HG03442 (cell line): Measurements from ENCODE around the gene TEX36.
"Not testable (repeated sequence)": the region's sequence is repeated elsewhere in the genome, so short reads cannot be mapped to it uniquely, and the experiment has no call there.

Experiments used
- ATAC-seq: cut with Tn5 transposase; IDR thresholded peaks from one replicate; pipeline ENCODE4 v1.9.1; 2021; ENCODE audit warnings: mild to moderate bottlenecking, moderate library complexity; ENCODE audit not compliant: unreplicated experiment

Gene TEX36

DNA sequence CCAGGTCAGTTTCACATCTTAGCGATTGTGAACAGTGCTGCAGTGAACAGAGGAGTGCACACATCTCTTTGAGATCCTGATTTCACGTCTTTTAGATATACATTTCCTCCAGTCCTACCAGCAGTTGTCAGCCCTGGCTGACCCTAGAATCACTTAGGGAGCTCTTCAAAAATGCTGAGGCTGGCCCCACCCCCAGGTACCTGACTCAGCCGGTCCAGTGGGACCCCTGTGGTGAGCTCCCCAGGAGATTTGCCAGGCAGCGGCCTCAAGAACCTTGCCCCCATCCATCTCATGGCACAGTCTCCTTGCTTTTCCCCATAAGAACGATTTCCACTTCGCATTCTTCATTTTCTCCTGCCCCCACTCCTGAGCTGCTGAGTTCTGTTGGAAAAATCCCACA lies 45.5 kb downstream of the TEX36 start:
- no peak for ATAC-seq

DNA sequence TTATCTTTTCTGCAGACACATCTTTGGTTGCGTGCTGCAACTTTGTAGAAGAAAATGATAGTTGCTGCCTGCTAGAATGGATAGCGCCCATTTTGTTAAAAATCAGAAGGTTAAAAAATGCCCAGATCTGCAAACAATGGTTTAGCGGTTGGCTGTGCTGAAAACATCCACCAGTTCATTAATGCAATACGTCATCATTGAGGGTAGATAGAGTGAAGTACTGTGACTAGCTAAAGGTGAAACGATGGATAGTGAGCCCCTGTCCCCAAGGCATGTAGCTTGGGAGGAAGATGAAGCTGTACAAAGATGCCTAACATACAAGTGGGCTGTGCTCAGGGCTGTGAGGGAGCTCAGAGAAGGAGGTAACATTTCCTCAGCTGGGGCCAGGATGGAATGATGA lies 48.4 kb downstream of the TEX36 start:
- ATAC-seq: no peak

DNA sequence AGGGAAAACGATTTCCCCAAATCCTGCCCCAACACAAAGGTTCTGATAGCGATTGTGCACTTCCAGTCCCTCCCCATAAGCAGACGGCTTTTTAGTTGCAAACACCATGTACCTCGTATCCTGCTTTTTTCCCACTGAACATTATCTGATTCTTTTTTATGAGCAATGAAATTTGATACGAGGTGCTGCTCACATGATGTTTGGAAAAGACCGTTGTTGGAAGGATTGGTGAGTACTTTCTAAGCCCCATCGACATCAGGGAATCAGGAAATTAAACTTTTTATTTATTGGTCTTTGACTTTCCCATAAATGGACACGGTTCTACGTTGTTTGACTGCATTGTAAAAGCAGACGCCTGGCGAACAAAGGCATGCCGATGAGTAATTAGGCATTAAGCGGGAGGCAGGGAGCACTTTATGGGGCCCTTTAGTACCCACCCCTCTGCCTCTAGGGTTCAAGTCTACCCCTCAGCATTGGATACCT lies 49.4 kb downstream of the TEX36 start:
- ATAC-seq: no peak

DNA sequence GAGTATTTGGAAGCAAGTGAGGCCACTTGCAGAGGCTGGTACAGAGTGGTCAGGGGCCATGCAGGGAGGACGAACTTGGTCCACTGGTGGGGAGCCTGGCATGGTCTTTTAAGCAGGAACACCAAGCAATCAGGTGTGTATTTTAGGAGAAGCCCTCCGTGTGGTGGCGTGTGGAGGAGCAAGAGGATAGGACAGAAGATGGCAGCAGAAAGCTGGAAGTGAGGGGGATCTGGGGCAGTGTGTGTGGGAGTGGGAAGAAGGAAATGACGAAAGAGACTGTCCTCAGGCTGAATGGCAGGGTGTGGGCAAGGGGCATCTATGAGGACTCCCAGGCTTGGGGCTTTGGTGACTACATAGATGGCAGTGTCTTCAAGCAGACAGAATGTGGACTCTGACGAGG lies 51.2 kb downstream of the TEX36 start:
- ATAC-seq: no peak

DNA sequence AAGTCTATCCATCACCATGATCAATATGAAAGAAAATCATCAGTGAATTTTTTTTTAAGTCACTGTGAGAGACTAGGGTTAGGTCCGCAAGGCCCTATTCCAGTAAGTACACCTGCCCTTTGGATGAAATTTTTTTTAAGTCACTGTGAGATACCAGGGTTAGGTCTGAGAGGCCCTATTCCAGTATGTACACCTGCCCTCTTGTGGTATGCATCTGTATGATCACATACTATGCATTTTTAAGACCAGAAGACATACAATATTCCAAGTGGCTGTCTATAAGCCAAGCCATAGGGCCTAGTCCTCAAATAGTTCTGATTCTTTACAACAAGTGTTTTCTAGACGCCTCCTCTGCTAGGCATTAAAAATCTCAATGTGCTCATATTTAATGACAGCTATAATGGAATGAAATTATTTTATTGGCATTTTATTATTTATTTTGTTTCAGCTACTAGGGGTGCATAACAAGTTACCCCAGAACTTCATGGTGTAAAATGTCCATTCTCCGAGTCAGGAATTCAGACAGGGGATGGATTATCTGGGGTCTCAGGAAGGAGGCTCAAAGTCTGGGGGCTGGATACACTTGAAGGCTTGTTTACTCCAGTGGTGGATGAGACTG lies 53.1 kb downstream of the TEX36 start:
- no peak for ATAC-seq

DNA sequence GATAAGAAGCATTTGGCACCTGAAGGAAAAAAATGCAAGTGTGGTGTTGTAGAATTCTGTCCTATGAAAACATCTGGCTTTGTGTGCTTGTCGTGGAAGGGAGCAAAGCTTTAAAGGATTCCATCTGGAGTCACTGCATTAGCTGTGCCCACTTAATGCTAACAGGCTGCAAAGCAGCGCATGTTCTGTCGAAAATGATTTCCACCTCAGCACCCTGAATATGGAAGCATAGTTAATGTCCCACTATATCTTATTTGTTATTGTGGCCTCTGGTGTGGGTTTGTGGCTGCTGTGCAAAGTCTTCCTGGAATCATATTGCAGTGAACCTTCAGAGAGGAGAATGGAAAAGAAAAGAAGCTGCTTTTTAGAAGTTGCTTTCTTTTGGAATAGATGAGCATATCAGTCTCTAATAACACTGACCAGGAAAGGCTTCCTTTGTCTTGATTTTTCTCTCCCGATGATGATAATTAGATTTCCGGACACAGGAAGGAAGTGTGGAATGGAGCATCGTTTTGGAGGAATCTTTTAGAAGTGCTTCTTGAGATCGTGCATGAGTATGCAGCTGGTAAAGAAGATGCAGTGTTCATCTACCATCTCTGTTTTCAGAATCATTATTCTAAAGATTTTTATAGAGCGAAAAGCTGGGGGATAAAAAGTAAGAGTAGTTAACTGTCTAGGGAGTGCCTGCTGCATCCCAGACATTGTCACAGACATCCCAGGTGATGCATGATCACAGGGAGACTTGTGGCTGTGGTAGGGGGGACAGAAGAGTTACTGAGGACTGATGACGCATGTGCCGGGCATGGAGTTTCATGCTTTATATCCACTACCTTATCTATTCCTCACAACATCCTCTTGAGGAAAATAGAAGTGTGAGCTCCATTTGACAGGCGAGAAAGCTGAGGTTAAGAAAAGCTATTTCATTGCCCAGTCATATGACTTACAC lies 54.6 kb downstream of the TEX36 start:
- ATAC-seq: no peak

DNA sequence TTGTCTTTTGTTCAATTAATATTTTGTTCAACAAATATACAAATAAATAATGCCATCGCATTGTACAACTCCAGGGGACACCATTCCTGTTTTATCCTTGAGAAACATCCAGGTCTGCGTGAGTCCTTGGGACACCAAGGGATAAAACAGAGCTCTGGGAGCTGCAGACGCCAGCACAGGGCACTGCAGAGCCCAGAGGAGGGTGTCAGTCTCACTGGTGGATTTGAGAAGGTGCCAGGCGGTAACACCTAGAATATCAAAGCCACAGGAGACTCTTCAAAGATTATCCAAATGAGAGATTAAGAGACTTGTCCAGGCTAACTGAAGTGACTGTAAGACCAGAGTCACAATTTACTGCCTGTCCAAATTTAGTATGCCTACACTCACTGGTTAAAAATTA lies 55.3 kb downstream of the TEX36 start:
- no peak for ATAC-seq

DNA sequence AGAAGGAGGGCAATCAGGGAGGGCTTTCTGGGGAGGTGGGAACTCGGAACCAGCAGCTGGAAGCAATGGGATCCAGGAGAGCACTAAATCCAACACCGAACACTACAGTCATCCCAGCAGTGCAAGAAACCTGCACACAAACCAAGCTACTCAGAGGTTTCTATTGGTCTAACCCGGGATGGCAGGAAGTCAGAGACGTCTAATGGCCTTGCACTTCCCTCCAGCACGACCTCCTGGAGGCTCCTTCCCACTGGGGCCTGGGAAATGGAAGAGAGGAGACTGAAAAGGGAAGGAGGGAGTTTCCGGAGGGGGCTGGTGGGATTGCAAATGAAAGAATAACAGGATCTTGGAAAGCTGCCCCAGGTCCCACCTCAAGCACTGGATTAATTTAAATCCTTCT lies 56.3 kb downstream of the TEX36 start:
- no peak for ATAC-seq

DNA sequence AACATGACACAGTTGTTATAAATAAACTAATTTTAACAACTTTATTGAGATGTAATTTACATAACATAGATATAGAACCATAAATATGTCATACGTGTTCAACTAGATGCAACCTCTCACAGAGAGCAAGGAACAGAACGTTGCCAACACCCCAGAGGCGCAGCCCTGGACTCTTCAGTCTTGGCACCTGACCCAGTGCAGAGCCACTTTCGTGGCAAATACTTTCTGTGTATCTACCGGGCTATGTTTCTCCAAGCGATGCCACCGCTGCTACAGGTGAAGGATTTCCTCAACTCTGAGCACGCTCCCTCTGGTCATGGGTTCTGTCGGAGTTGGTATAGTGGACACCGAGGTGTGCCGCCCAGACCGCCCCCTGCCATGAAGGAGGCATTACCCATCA lies 57.4 kb downstream of the TEX36 start:
- ATAC-seq: no peak

DNA sequence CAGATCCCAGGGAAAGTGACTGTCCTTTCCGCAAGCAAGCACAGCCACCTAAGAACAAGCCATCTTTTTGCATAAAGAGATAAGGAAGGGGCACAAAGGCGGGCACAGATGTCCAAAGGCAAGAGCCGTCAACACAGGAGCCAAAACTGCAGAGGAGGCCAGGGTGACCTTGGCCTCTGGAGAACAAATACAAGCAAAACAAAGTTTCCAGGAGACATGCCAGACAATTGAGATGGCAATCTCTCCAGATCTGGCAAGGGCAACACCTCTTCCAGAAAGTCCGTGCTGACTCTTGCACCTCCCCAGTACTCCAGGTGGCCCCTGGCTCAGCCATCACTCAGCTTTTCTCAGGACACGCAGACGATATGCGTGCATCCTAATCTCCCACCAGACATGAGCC lies 58.2 kb downstream of the TEX36 start:
- no peak for ATAC-seq

DNA sequence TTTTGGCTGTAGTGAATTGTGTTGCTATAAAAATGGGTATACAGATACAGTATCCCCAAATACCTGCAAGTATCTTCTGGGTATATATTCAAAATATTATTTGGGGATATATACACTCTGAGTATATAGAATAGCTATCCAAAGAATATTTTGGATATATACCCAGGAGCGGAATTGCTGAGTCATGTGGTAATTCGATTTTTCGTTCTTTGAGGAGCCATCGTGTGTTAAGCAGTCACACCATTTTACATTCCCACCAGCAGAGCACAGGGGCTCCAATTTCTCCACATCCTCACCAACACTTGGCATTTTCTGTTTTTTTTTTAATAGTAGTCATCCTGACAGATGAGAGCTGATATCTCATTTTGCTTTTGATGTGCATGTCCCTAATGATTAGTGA lies 61.9 kb downstream of the TEX36 start:
- no peak for ATAC-seq

DNA sequence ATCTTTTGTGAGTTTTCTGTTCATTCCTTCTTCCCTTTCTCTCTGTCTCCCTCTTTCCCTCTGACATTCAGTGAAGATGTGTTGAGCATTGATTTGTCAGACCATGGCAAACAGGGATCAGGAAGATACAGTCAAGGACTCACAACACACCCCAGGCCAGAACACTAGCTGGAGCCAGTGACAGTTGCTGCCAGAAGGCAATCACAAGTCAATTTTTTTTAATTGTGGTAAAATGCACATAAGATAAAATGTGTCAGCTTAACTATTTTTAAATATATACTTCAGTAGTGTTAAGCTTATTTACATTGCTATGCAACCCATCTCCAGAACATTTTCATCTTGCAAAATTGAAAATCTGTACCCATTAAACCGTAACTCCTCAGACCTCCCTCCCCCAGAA lies 62.6 kb downstream of the TEX36 start:
- no peak for ATAC-seq

DNA sequence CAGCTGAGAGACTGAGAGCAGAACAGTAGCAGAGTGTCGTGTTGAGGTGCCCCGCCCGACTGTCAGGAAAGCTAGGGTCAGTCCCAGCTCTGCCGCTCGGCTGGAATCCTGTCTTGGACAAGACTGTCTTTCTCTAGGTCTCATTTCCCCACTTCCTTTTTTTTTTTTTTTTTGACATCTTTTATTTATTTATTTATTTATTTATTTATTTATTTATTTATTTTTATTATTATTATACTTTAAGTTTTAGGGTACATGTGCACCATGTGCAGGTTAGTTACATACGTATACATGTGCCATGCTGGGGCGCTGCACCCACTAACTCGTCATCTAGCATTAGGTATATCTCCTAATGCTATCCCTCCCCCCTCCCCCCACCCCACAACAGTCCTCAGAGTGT lies 69.9 kb downstream of the TEX36 start:
- not testable (repeated sequence) for ATAC-seq

DNA sequence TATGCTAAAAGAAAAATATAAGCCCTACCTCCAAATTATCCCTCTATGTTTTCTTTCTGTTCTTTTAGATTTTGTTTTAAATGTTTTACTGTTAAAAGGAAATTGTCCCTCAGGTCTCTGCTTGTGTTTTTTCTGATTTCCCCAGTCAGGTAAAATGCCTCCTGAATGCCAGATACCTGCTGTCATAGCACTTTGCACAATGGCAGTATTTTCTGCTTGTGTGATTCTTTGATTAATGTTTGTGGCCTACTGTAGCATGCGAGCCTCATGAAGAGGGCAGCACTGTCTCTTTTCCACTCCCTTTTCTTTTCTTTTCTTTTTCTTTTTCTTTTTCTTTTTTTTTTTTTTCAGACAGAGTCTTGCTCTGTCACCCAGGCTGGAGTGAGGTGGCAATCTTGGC lies 71.2 kb downstream of the TEX36 start:
- ATAC-seq: no peak

DNA sequence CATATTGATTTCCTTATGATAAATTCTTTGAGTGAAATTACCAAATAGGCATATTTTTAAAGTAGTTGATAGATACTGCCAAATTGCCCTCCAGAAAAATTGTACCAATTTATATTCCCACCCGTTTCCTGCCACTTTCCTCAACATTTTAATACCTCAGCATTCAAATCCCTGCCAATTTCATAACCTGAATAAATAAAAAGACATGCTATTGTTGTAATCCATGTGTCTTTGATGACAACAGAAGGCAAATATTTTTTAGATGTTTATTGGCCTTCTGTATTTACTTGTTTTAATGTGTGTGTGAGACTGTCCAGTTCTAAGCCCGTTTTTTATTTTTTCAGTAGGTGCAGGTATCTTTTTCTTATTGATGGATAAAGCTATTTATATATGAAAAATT lies 71.7 kb downstream of the TEX36 start:
- no peak for ATAC-seq

DNA sequence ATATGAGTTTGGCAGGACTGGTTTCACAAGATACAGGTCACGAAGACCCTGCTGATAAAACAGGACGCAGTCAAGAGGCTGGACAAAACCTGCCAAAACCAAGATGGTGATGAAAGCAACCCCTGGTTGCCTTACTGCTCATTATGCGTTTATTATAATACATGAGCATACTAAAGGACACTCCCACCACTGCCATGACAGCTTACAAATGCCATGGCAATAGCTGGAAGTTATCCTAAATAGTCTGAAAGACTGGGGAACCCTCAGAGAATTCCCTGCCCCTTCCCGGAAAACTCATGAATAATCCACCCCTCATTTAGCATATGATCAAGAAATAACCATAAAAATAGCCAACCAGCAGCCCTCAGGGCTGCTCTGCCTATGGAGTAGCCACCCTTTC lies 73.1 kb downstream of the TEX36 start:
- no peak for ATAC-seq

DNA sequence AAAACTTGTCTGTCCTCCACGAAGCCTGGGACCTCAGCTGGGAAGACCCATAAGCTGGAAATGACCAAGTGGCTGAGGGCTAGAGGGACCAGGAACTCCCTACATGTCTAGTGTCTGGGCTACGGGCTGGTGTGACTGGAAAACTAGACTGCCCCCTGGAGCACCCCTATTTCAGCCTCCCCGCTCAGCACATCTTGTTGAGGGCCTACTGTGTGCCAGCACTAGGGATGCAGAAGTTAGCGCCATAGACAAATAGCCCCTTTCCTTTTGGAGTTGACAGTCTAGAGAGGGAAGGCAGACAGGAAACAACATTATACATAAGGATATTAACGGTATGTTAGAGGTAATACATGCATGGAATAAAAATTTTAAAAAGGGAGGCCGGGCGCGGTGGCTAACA lies 74.5 kb downstream of the TEX36 start:
- ATAC-seq: no peak

DNA sequence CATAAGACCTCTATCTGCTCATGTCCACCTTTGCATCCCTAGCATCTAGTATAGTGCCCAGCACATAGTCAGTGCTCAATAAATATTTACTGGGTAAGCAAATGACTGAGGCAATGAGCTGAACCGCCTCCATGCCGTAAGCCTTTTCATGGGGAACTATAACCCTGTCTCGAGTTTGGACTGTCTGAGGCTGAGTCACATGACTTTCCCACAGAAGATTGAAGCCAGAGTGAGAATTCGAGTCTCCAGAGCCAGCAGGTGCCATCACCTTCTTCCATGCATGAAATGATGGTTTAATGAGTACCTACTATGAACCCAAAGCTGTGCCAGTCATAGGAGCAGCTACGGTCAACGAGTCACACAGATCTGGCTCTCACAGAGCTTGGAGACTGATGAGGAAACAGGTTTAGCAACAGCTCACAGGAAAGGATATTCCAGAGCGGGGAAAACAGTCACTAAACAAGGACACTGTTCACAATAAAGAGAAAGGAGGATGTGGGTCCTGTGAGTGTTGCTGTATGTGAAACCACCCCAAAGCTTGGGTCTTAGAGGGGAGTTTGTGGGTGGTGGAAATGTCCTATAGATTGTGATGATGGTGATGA lies 75.2 kb downstream of the TEX36 start:
- no peak for ATAC-seq

DNA sequence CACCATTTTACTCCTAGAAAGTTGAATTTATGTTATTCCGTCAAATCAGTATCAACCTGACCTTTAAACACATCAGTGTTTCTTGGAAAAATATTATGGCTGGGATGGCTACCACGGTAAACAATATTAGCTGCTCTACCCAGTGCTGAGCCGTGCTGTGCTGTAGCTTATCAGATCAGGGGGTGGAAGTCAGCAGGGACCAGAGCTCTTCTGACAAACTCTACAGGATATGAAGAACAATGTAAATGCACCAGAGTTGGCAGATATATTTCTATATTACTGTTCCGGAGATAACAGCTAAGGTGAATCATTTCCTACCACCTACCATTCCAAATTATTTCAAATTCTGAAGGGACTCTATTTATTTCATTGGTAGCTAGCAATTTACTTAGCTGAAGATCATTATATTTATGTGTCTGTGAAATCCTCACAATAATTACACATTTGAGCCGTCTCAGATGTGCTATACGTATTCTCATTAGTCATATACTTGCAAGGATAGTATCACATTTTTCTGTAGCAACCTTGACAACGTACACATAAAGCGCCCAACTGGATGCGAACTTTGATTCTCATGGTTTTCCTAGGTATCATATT lies 76.5 kb downstream of the TEX36 start:
- no peak for ATAC-seq
